Spleen (tissue), 7 donors: Measurements from ENCODE around the gene SAXO2.

Source experiments
- POLR2A ChIP-seq, 3 donors: fragments of 450-650 bp; IDR thresholded peaks; one replicate each; pipeline ENCODE4 v1.5.1; 2017; ENCODE audit warnings: antibody characterized with exemption in 3 of 3, mild to moderate bottlenecking in 1 of 3
- POLR2AphosphoS5 ChIP-seq, 3 donors: sonication (generic); formaldehyde crosslinking; IDR thresholded peaks; one replicate each; pipeline ENCODE4 v1.5.1; 2017; ENCODE audit warnings: antibody characterized with exemption in 3 of 3
- TF ChIP-seq, protein P1 (sequence below), 11 experiments: fragments of 200-600 bp in 7 of 11; fragments of 450-650 bp in 4 of 11; sonication (generic) in 4 of 11; IDR thresholded peaks in 8 of 11; conservative IDR thresholded peaks in 3 of 11; 1 replicate in 7 of 11; 2 replicates in 4 of 11; pipeline versions ENCODE4 v1.4.0 to v1.8.0; 2016 to 2021; ENCODE audit warnings: antibody characterized with exemption in 11 of 11, inconsistent platforms in 4 of 11, mild to moderate bottlenecking in 1 of 11
- donor health status: DM: no; HTN: no; CAD: no; lungs with moderate emphysema.
- donor health status: DM: no; HTN: no; CAD: no.
- donor health status: DM: no; HTN: no; CAD: no.

- TF ChIP-seq, protein P1, sequence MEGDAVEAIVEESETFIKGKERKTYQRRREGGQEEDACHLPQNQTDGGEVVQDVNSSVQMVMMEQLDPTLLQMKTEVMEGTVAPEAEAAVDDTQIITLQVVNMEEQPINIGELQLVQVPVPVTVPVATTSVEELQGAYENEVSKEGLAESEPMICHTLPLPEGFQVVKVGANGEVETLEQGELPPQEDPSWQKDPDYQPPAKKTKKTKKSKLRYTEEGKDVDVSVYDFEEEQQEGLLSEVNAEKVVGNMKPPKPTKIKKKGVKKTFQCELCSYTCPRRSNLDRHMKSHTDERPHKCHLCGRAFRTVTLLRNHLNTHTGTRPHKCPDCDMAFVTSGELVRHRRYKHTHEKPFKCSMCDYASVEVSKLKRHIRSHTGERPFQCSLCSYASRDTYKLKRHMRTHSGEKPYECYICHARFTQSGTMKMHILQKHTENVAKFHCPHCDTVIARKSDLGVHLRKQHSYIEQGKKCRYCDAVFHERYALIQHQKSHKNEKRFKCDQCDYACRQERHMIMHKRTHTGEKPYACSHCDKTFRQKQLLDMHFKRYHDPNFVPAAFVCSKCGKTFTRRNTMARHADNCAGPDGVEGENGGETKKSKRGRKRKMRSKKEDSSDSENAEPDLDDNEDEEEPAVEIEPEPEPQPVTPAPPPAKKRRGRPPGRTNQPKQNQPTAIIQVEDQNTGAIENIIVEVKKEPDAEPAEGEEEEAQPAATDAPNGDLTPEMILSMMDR (IDR thresholded peaks at IDR 0.05 in 8 of 11, conservative IDR thresholded peaks at IDR 0.05 in 3 of 11) = no peak
- TF ChIP-seq POLR2A (IDR thresholded peaks at IDR 0.05) = no peak
- TF ChIP-seq POLR2AphosphoS5 (IDR thresholded peaks at IDR 0.05) = no peak
Measured at GRCh38 chr15:82301296-82302016, 38.8 kb downstream of the SAXO2 start.
